ENCODE measurements around the gene NTSR2. TPM values are rescaled to one million over a fixed set of nuclear protein-coding genes. Genes with fewer than 3 reads are reported as not detected.

NTSR2 gene
- total and polyA plus RNA-seq, 10 of the 15 experiments (the other 5 are each of a cell fraction or from before 2014, with no cell fraction given), result not detected

- TF ChIP-seq NKRF (conservative IDR thresholded peaks at IDR 0.05), result no peak
- no peak for TF ChIP-seq ZZZ3 (IDR thresholded peaks at IDR 0.05; ENCODE audit: control insufficient read depth, insufficient read length, low read depth)
- TF ChIP-seq CBX3 (IDR thresholded peaks at IDR 0.05; ENCODE audit: borderline replicate concordance, low read depth), result no peak
Measured at GRCh38 chr2:11634584-11634983, 35.4 kb downstream of the NTSR2 start (continued).

GRCh38 chr2:11633923-11634478, 36.0 kb downstream of the NTSR2 start:
- Histone ChIP-seq H3K27ac (ENCODE audit: control insufficient read depth, insufficient read depth) (no peak overlapping the region), H3K9me3 (replicated peaks; ENCODE audit: control insufficient read depth, insufficient read depth, low read length) (no peaks in the 10 kb centered on the region; the same call in 2 of the 3 replicates), H3K4me3 (no peak overlapping the region), H3K9ac (ENCODE audit: control insufficient read depth, insufficient read depth, low read length) (no peak overlapping the region), H3K4me2 (ENCODE audit: control insufficient read depth, insufficient read depth) (no peak overlapping the region), H3K27me3 (replicated peaks in 1 of 2; ENCODE audit: control insufficient read depth in 2 of 2, insufficient read depth in 2 of 2, low read length in 1 of 2) (no peaks in the 10 kb centered on the region; a peak in 2 of 4 replicates), H3K36me3 (ENCODE audit: control insufficient read depth in 2 of 2, insufficient read depth in 2 of 2, low read length in 1 of 2) (no peaks in the 10 kb centered on the region), H3K4me1 (ENCODE audit: control insufficient read depth, insufficient read depth, low read length) (no peaks in the 10 kb centered on the region), H4K20me1 (ENCODE audit: control insufficient read depth, insufficient read depth) (no peaks in the 10 kb centered on the region), H2AFZ (ENCODE audit: control insufficient read depth, low read depth, low read length) (no peak overlapping the region), H3K79me2 (ENCODE audit: control insufficient read depth, insufficient read depth, low read length) (no peaks in the 10 kb centered on the region)
- ChIA-PET SMC1A (ENCODE audit: uncharacterized antibody, unreplicated experiment) (no interaction called here), RAD21 (ENCODE audit: unreplicated experiment) (no interaction called here), CTCF (no interaction called here), POLR2A (no interaction called here)
- BruUV-seq (replicated peaks), result no TSS peak
- TF ChIP-seq ATF3 (IDR thresholded peaks at IDR 0.05; ENCODE audit: borderline replicate concordance, extremely low read depth, low read depth, low read length), result no peak
- TF ChIP-seq NR2C1 (IDR thresholded peaks at IDR 0.05), result no peak
- no peak for TF ChIP-seq RAD51 (IDR thresholded peaks at IDR 0.05)
- TF ChIP-seq IRF5 (IDR thresholded peaks at IDR 0.05; ENCODE audit: borderline replicate concordance), result no peak
- TF ChIP-seq MEF2A (IDR thresholded peaks at IDR 0.05; ENCODE audit: insufficient read depth, low read depth, low read length), result no peak
- TF ChIP-seq POU2F2 (IDR thresholded peaks at IDR 0.05; ENCODE audit: borderline replicate concordance, low read depth, low read length), result no peak
- TF ChIP-seq HDAC2 (IDR thresholded peaks at IDR 0.05), result no peak
- TF ChIP-seq MYC (IDR thresholded peaks at IDR 0.05; ENCODE audit: insufficient read depth, insufficient read length, insufficient replicate concordance, low read length, severe bottlenecking), result no peak
- no peak for TF ChIP-seq HCFC1 (IDR thresholded peaks at IDR 0.05; ENCODE audit: low read length)
- TF ChIP-seq CBX5 (IDR thresholded peaks at IDR 0.05; ENCODE audit: low read depth), result no peak
- TF ChIP-seq ATF7 (IDR thresholded peaks at IDR 0.05; ENCODE audit: low read depth), result no peak
- TF ChIP-seq IRF3 (IDR thresholded peaks at IDR 0.05), result no peak
- no peak for TF ChIP-seq SMAD5 (IDR thresholded peaks at IDR 0.05; ENCODE audit: low read depth)
- no peak for TF ChIP-seq RAD21 (IDR thresholded peaks at IDR 0.05; ENCODE audit: insufficient read depth, low read depth, low read length)
- TF ChIP-seq RELB (IDR thresholded peaks at IDR 0.05; ENCODE audit: low read depth), result no peak
- WGBS (ENCODE audit: insufficient coverage, insufficient replicate concordance, low lambda C conversion rate, missing lambda C conversion rate), result 64% methylated on average over 28 of the region's 28 CpGs
- in situ Hi-C loops (cut with MboI), result no loop called here
- DNase-seq (ENCODE audit: low read depth, low spot score), result no peak
- ATAC-seq, result no peak
- intact Hi-C loops (cut with micrococcal nuclease; ENCODE audit: unreplicated experiment), result no loop called here
- FAIRE-seq, result no peak
